NCI-H2196 treated with DMSO at 0.1 percent for 48 hours (cell line): ENCODE results near the gene RTL1.

Source experiments
- DNase-seq: peaks from one replicate; lab custom pipeline; 2025; ENCODE audit not compliant: unreplicated experiment; lab: John Stamatoyannopoulos, UW

Gene RTL1

DNA sequence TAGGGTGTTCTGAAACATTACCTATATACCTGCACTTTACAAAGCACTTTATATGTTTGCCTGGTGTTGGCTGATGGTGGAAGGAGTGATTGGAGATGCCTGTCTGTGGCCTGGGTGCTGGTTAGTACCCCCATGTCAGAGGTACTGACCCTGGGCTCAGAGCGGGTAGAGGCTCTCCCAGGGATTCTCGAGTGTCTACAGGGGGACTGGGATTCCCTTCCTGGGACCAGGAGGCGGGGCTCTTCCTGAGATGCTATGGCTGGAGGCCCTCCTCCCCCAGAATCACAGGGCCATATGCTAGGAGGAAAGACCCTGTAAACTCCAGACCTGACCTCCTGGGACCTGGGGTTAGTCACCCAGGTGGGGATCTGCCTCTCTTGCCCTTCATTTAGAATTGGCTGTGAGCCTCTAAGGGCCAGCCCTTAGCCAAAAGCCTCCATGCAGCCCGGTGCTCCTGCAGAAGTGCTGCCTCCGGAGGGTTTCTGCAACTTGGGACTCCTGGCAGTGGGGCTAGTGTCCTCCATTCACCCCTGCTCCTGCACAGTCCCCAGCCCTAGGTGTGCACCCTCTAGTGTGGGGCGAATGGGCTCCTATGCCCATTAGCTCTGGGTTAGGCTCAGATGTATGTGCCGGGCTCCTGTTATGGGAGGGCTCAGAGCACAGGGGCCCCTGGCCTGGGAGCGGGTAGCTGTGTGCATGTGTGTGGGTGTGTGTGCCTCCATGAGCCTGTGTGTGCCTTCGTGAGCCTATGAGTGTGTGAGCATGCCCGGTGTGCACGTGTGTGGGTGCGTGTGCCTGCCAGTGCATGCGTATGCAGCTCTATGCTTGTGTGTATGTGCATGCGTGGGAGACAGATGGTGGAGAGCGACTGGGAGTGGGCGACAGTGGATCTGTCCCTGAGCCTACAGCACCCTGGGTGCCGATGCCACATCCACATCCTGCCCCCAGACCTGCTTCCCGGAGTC, 36.6 kb downstream of the RTL1 start:
- no peak for DNase-seq

DNA sequence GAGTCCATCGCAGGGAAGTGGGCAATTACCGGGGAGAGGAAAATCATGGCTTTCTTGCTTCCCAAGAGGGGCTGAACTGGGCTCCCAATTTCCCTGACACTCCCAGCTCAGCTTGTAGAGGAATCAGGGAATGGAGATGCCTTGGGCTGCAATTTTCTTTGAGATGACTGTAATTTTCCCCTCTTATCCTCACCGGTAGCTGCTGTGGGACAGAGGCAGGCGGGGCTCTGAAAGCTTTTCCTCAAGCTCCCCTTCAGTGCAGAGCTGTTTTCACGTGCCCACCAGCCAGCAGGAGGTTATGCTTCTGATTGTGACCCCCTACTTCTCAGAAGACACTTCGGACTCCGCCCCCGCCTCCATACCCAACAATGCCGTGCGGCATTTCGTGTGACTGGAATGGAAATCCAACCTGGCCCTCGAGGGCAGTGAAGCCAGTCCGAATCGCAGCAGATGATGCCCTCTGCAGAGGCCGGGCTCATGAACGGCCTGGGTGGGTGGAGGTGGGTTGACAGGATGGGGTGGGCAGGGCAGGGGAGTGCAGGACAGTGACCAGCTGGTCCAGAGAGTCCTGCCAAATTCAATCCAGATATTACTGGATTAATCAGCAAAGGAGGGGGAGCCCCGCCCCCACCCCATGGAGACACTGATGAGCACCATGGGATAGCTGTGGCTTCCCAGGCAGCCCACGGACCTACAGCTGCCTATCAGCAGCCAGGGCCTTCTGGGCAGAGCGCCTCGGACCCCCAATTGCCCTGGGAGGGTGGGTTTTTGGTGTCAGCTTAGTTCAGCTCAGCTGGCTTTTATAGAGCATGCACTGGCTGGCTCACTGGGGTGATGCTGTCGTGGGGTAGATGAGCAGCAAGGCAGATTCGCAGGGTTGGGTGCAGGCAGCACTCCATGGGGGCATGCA, 37.6 kb downstream of the RTL1 start:
- no peak for DNase-seq

DNA sequence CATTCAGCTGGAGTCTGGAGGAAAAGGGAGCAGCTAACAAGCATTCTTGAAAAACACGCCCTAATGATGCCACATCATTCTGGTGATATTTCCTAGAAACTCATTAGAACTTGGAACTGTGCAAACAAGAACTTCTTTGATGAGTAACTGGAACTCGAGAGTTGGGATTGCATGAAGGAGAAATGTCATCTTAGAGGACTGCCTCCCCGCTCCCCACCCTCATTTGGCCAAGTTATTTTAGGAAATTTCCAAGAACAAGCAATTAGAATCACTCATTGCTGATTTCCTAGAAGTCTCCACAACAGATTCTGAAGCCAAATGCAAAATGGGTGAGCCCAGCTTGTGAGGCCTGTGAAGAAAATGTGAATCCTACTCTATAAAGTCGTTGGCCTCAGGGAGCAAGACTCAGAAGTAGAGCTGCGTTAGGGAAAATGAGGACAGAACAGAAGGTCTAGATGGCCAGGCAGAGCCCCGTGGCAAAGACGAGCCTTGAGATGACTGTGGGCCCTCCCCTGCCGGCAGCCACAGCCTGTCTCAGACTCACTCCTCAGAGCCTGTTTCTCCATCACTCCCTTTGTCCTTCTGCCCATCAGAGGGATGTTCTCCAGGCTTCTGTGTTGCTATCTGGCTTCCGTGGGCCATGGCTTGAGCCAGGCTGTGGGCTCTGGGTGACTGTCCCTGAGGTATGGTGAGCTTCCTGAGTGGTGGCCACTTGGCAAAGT, 38.4 kb downstream of the RTL1 start:
- no peak for DNase-seq

DNA sequence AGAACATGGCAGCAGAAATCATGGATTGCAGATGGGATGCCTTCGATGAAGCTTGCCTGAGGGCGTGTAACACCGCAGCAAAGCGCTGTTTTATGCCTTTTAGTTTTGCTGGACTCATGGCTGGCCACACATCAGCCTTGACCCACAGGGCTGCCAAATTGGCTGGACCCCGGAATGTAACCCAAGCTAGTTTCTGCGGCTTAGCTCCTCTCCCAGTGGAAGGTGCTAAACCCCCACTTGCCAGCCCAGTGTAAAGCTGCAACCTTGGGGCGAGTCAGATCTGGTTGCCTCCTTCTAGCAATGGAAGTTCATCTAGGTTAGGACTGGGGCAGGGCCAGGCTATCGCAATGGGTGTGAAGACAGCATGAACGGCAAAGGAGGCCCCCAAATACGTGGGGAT, 39.3 kb downstream of the RTL1 start:
- DNase-seq, result no peak

DNA sequence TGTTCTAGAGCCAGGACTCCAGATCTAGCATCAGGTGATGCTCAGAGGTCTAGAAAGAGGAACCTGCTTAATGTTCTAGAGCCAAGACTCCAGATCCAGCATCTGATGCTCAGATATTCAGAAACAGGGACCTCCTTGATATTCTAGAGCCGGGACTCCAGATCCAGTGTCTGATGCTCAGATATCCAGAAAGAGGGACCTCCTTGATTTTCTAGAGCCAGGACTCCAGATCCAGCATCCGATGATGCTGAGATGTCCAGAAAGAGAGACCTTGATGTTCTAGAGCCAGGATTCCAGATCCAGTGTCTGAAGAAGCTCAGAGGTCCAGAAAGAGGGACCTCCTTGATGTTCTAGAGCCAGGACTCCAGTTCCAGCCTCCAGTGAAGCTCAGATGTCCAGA, 40.7 kb downstream of the RTL1 start:
- no peak for DNase-seq

DNA sequence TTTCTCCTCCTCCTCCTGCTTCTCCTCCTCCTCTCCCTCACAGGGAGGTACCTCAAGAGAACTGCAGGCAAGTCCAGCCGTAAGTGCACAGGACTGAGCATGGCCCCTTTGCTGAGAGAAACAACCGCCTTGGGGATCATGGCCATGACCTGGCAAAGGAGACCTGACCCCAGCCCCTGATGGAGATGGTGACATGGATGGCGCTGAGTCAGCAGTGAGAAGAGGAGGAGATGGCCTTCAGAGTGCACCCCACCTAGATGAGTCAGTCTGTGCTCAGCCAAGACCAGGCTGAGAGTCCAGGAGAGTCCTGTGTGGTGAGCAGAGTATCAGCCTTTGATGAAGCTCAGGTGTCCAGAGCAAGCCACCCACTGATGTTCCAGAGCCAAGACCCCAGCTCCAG, 41.2 kb downstream of the RTL1 start:
- no peak for DNase-seq

DNA sequence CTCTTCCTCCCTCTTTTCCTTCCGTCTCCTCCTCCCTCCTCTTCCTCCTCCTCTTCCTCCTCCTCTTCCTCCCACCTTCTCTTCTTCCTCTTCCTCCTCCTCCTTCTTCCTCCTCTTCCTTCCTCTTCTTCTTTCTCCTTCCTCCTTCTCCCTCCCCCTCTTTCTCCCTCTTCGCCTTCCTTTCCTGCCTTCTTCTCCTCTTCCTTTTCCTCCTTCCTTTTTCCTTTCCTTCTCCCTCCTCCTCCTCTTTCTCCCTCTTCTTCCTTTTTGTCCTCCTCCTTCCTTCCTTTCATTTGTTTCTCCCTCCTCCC, 41.6 kb downstream of the RTL1 start:
- no peak for DNase-seq

DNA sequence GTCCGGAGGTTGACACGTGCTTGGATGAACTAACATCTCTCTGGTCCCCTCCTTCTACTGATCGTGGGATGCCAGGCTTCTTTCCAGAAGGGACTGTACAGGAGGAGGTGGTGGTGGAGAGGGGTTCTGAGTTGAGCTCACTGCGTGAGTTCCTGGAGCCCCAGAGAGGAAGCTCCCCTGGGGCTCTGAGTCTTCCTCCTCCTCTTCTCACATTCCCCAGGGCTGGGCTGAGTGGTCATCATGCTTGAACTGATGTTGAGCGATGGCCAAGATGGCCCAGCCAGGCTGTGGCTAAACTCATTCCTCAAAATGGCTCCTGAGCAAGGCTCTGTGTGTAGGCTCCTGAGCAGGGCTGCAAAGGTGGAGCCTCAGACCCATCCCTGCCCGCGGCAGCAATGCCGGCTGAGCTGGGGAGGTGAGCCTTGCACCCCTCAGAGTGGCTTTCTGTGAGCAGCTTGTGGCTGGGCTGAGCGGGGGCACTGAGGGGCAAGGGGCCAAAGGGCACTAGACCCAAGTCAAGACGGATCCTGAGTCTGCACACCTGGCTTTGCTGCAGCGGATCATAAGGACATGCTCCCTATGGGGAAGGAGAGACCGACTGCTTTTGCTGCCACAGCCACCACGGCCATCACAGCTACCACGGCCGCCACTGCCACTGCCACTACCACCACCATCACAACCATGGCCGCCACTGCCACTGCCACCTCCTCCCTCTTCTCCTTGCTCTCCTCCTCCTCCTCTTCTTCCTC, 42.2 kb downstream of the RTL1 start:
- no peak for DNase-seq

DNA sequence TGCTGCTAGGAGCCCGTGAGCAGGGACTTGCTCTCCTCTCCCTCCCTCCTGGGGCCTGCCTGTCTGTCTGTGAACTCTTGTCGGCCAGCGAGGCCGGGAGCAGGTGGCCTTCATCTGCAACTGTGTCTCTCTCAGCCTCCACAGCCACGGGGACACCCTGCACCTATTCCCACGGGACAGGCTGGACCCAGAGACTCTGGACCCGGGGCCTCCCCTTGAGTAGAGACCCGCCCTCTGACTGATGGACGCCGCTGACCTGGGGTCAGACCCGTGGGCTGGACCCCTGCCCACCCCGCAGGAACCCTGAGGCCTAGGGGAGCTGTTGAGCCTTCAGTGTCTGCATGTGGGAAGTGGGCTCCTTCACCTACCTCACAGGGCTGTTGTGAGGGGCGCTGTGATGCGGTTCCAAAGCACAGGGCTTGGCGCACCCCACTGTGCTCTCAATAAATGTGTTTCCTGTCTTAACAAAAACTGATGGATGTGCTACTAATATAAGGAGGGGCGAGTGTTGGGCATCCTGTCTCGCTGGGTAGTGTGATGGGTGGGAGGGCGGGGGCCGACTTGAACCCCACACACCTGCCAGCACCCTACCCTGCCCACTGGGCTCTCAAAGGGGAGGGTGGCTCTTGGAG, 42.9 kb downstream of the RTL1 start:
- no peak for DNase-seq

DNA sequence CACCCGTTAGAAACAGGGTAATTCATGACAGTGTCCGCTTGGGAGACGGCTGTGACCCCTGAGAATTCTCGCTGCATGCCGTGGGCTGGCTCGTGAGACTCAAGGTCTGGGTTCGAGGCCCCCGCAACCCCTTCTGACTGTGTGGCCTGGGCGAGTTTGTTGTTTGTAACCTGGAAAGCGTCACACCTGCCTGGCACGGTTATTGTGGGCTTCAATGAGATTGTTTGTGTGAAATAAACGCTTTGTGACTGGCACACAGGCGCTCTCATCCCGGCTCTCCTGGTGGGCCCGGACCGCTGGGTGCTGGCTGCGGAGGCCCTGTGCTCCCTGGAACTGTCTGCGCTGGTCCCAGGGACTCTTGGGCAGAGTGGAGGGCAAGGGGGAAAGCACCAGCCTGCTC, 43.7 kb downstream of the RTL1 start:
- no peak for DNase-seq

DNA sequence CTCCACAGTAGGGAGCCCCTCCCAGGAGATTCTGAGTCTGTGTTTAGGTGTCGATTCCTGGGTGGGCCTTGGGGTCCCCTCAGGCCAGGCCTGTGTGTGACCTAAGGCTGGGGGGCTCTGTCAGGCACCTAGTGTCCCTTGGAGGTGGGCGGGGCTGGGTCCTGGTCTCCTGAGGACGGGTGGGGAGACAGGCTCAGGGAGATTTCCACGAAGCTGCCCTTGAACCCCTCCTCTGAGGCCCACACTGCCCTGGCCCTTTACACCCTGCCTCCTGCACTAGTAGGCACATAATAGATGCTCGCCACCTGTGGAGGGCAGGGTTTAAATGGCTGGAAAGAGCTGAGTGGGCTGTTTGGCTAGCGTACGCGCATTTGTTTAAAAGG, 44.7 kb downstream of the RTL1 start:
- no peak for DNase-seq

DNA sequence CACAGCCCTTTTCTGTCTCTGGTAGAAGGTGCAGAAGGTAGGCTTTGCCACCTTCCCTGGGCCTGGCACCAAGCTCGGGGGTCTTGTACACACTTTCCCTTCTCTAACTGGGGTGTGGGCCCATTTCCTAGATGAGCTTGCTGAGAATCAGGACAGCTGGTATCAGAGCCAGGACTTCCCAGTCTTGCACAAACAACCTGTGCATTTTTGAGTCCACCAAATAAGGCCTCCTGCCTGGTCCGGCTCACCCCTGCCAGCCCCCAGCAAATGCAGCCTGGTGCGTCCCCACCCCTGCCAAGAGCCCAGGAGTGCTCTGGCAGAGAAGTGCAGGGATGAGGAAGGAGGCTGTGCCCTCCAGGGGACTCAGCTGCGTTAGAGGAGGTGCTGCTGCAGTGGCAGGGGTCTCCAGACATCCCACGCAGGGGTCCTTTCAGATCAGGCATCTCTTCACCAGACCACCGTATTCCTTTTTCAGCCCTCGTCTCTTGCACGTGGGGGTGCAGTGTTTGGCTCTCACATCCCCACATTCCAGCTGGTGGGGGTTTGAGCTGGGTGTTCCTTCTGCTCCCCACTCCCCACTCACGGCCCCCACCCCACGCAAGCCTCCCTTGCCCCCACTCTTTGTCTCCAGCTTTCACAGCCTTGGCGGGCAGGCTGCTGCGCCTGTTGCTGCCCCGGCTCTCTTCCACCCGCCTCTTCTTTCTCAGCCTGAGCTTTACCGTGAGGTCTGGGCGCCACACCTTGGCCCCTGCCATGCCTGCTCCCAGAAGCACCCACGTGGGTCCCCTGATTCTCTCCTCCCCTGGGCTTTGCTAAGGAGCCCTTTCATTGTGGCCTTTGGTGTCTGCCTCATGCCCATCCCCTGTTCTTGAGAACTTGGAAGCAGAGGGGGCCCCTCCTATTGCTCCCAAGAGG, 45.3 kb downstream of the RTL1 start:
- DNase-seq, result no peak

DNA sequence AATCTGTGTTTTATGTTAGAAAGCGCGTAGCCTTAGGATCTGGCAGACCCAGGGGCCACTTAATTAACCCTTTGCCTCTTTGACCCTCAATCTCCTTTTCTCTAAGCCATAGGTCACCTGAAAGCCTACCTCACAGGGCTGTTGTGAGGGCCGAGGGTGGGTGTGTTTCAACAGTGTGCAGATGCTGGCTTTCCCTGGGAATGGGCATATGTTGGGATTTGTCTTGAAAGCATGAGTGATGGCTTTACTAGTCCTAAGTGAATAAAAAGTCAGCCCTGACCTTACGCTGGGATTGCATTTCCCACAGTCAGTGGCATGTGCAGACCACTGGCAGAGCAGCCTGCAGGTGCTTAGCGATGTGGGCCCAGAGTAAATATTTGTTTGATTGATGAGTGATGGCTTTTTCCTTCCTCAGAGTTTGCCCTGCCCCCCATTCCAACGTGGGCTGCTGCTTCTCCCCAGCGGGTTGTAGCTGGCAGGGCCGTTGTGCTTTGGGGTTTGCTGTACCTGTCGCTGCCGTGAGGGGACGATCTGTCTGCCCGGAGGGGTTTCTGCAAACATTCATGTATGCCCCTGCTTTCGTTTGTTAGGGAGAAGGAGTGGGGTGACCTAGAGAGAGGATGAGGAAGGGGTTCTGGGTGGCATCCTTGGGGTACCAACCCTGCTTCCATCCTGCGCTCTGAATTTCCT, 46.1 kb downstream of the RTL1 start:
- DNase-seq, result no peak

DNA sequence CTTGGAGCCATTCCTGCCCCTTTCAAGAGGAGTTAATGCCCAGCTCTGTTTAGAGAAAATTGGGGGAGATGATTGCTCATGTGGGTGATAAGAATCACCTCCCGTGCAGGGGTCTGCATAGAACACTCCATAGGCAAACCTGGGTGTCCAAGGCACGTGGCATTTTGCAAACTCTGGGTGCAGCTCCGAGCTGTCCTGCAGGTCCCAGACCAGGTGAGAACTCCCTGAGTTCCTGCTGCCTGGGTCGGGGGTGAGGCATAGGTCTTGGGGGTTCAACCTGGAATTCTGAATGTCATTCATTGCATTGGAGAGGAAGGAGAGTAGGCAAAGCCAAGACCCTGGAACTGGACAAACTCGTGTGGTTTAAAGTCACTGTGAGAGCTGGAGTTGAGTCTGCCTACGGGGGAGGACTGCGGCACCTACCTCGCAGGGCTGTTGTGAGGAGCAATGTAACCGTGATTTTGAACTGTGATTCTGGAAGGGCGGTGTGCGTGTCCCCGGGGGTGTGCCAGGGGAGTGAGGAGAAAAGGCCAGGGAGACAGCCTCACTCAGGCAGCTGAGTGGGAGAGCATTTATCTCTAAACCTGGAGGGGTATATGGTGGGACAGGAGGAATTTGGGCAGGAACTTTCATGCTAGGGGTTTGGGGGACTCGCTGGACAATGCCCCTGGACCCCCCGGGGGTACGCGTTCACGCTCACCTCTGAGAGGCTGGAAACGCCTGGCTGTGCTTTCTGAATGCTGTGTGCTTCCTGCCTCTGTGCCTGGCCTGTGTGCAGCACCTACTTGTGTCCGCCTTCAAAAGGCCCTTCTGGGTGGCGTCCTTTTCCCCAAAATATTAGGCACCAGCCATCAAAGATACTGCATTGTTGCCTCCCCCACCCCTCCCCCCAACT, 47.2 kb downstream of the RTL1 start:
- no peak for DNase-seq

DNA sequence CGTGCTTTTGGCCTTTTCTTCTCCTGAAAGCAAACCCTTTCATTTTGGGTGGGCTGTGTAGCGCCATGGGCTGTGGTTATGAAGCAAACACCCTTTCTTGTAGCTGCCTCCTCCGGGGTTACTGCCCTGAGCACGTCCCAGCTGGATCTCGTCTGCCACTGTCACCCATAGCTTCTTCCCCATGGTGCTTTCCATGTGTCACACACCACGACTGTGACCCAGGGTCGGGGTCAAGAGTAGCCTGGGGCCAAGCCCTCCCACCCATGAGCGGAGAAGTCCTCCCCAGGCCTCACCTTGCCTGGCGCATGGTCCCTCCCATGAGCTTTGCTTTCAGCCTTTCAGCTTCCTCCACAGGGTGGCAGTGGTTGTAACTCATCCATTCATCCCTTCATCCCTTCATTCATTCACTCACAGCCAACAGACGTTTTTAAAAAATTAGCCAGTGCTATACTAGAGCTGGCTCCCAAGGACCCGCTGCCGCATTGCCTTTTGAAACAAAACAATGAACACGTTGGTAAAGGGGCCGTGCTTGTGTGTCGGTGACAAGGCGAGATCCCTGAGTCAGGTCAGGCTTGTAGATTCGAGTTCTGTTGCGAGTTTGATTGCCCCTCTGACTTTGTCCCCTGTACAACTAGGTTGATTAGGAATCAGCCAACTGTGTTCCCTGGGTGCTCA, 48.1 kb downstream of the RTL1 start:
- no peak for DNase-seq

DNA sequence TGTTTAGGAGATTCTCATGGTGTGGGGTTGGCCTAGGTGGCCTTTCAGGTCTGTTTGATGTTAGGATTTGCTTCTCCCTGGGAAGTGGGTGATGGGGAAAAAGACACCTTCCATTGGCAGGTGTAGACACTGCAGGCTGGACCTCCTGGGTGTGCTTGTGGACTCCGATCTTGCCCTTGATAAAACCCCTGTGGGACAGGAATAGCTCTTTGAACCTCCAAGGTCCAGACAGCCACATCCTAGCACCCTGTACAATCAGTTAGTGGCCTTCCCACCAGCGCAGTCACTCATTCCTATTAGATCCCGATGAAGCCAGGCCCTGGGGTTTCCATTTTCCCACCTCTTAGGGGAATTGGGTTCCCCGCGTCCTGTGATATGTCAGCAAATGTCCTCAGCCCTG, 49.1 kb downstream of the RTL1 start:
- no peak for DNase-seq

DNA sequence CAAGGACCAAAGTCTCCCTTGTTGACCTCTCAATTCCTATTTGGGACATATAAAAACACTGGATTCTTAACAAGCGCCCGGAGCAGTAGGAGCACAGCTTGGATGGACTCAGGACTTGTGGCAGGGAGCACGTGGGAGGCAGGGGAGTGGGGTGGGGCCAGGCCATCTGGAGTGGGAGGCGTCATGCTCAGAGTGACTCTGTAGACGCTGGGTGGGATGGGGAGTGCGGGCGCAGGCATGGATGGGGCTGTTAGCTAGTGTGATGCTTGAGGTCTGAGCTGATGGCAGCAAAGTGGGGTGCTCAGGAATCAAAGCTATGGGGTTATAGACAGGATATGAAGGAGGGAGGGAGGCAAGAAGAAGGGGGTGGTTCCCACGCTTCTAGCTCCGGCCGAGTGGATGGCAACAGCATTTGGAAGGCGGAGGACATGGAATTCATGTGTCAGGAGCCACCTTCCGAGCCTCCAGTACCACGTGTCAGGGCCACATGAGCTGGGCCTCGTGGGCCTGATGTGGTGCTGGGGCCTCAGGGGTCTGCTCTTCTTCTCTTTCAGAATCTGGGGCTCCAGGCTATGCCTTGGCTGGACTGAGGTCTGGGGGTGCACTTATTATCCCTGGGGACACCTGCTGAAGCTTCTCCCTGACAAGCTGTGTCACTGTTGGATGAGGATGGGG, 51.4 kb downstream of the RTL1 start:
- DNase-seq, result no peak
